Keratinocyte (primary cell): ENCODE measurements around the gene FN3K.

Source experiments
- CTCF ChIP-seq, 3 experiments: IDR thresholded peaks in 1 of 3; conservative IDR thresholded peaks in 1 of 3; optimal IDR thresholded peaks in 1 of 3; 2 replicates in 2 of 3; 3 replicates in 1 of 3; pipeline versions ENCODE3 to v1.5.1; 2011; ENCODE audit warnings: low read length in 3 of 3, mild to moderate bottlenecking in 3 of 3, moderate library complexity in 2 of 3, control low read depth in 1 of 3, inconsistent platforms in 1 of 3; ENCODE audit not compliant: insufficient read depth in 2 of 3; ENCODE audit errors: extremely low read depth in 1 of 3
- EZH2 ChIP-seq: IDR thresholded peaks from one replicate; pipeline ENCODE4 v1.6.1; 2012; ENCODE audit warnings: inconsistent platforms, mild to moderate bottlenecking, low read length, moderate library complexity

DNA sequence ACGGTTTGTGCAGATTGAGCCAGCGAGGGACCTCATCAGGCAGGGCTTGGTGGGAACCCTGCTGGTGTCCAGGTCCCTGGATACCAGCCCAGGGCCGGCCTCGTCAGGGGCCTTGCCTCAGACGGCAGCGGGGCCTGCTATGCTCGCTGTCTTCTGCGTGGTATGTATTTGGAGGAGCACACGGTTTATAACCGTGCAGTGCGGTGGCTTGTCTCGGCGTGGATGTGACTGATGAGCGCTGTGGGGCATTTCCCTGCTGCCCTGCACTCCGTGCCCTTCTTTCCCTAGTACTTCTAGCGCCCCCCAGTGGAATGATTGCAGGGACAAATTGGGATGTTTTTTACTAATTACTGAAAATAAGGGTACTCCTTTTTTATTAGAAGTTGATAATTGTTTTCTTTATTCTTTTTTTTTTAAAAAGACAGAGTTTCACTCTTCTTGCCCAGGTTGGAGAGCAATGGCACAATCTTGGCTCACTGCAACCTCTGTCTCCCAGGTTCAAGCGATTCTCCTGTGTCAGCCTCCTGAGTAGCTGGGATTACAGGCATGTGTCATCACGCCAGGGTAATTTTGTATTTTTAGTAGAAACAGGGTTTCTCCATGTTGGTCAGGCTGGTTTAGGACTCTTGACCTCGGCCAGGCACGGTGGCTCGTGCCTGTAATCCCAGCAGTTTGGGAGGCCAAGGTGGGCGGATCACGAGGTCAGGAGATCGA, 31.8 kb downstream of the FN3K start:
- peak; percentile 57 to 77 (median 67) for TF ChIP-seq CTCF (optimal IDR thresholded peaks at IDR 0.05 in 1 of 3, IDR thresholded peaks at IDR 0.05 in 1 of 3, conservative IDR thresholded peaks at IDR 0.05 in 1 of 3; ENCODE audit: extremely low read depth in 1 of 3, insufficient read depth in 2 of 3, low read length in 3 of 3)
- TF ChIP-seq EZH2 = no peak
